ENCODE results near the gene CEP164.

CEP164 gene

DNA sequence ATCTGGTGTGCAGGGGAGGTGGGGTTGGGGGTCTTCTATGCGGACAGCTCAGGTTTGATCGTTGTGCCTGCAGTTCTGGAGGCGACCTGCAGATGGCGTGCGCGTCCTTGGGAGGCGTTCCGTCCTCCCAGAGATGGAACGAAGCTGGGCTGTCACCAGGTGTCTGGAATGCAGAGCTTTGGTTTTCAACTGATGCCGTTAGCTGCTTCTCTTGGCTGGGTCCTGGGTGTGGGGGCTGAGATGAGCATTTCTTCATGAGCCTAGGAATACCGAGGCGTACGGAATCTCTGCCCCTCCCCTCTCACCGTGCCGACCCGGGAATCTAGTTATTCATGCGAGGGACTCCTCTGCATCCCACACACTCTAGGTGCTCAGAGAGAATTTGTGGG is 98.6 kb downstream of the CEP164 start:
- Histone ChIP-seq H3K9me3 (ENCODE audit: control insufficient read depth in 1 of 2, low read length in 2 of 2) (no peaks in the 10 kb centered on the region), H3K27me3 (ENCODE audit: low read depth, low read length) (no peaks in the 10 kb centered on the region), H3K27ac (ENCODE audit: low read length) (no peak overlapping the region), H3K4me3 (ENCODE audit: low read depth in 1 of 2, low read length in 2 of 2) (no peak overlapping the region), H3K4me1 (ENCODE audit: control insufficient read depth in 1 of 2, insufficient read depth in 2 of 2, low read length in 2 of 2) (no peaks in the 10 kb centered on the region), H3K36me3 (ENCODE audit: control insufficient read depth in 1 of 2, insufficient read depth in 2 of 2, low read length in 2 of 2) (peaks cover 0 to 7% of the 10 kb centered on the region in 2 donors)

GRCh38 chr11:117426941-117427340 is 99.3 kb downstream of the CEP164 start:
- no peaks in the 10 kb centered on the region for H3K27me3 ChIP-seq (ENCODE audit: low read depth, low read length)
- H3K9me3 ChIP-seq (ENCODE audit: control insufficient read depth in 1 of 2, low read length in 2 of 2) = no peaks in the 10 kb centered on the region
- H3K4me3 ChIP-seq (ENCODE audit: low read depth in 1 of 2, low read length in 2 of 2) = no peak overlapping the region
- H3K27ac ChIP-seq (ENCODE audit: low read length) = no peak overlapping the region
- no peaks in the 10 kb centered on the region for H3K4me1 ChIP-seq (ENCODE audit: control insufficient read depth in 1 of 2, insufficient read depth in 2 of 2, low read length in 2 of 2)
- H3K36me3 ChIP-seq (ENCODE audit: control insufficient read depth in 1 of 2, insufficient read depth in 2 of 2, low read length in 2 of 2) = peaks cover 0 to 13% of the 10 kb centered on the region in 2 donors

DNA sequence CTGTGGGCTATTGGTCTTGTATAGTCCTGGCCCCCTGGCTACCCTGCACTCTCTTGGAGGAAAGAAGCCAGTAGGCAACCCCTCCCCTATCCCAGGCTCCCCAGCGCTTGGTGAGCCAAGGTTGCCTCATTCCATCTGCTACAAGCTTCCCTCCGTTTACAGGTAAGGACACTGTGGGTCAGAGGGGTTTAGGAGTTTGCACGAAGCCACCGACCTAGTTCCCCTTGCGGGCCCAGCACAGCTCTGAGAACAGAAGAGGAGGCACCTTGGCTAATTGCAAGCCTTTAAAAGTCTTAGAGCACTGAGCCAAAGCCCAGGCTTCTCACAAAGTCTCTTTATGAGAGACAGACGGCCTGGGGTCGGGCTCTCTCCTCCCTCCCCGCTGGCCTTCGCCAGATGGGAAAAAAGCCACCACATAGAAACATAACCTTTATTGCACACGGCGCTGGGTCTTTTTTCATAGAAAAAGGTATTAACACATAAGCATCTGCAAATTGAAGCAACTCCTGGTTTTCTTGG is 99.8 kb downstream of the CEP164 start:
- H3K27ac ChIP-seq (ENCODE audit: low read length) = no peak overlapping the region
- peaks cover 0 to 15% of the 10 kb centered on the region in 2 donors for H3K36me3 ChIP-seq (ENCODE audit: control insufficient read depth in 1 of 2, insufficient read depth in 2 of 2, low read length in 2 of 2)
- H3K27me3 ChIP-seq (ENCODE audit: low read depth, low read length) = no peaks in the 10 kb centered on the region
- H3K4me1 ChIP-seq (ENCODE audit: control insufficient read depth in 1 of 2, insufficient read depth in 2 of 2, low read length in 2 of 2) = no peaks in the 10 kb centered on the region
- H3K4me3 ChIP-seq (ENCODE audit: low read depth in 1 of 2, low read length in 2 of 2) = no peak overlapping the region
- no peaks in the 10 kb centered on the region for H3K9me3 ChIP-seq (ENCODE audit: control insufficient read depth in 1 of 2, low read length in 2 of 2)

GRCh38 chr11:117428186-117428855 is 100.7 kb downstream of the CEP164 start:
- no peak overlapping the region for H3K27ac ChIP-seq (ENCODE audit: low read length)
- no peaks in the 10 kb centered on the region for H3K4me1 ChIP-seq (ENCODE audit: control insufficient read depth in 1 of 2, insufficient read depth in 2 of 2, low read length in 2 of 2)
- no peaks in the 10 kb centered on the region for H3K27me3 ChIP-seq (ENCODE audit: low read depth, low read length)
- H3K4me3 ChIP-seq (ENCODE audit: low read depth in 1 of 2, low read length in 2 of 2) = no peak overlapping the region
- no peaks in the 10 kb centered on the region for H3K9me3 ChIP-seq (ENCODE audit: control insufficient read depth in 1 of 2, low read length in 2 of 2)
- peaks cover 0 to 15% of the 10 kb centered on the region in 2 donors for H3K36me3 ChIP-seq (ENCODE audit: control insufficient read depth in 1 of 2, insufficient read depth in 2 of 2, low read length in 2 of 2)

DNA sequence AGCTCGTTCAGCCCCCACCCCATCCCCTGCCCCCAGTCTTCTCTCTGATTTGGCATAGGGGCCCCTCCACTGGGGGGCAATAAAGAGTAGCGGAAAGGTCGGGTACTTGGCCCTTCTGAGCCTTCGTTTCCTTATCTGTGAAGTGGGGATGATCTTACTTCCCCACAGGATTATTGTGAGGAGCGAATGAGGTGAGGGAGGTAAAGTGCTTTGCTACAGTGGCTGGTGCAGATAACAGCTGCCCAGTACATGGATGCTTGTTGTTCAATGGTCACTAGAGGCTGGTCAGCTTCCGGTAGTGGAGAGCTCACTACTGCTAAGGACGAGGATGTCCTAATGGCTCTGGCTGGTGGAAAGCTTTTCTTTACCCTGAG is 101.2 kb downstream of the CEP164 start:
- Histone ChIP-seq H3K4me1 (ENCODE audit: control insufficient read depth in 1 of 2, insufficient read depth in 2 of 2, low read length in 2 of 2) (no peaks in the 10 kb centered on the region), H3K36me3 (ENCODE audit: control insufficient read depth in 1 of 2, insufficient read depth in 2 of 2, low read length in 2 of 2) (peaks cover 0 to 15% of the 10 kb centered on the region in 2 donors), H3K9me3 (ENCODE audit: control insufficient read depth in 1 of 2, low read length in 2 of 2) (no peaks in the 10 kb centered on the region), H3K4me3 (ENCODE audit: low read depth in 1 of 2, low read length in 2 of 2) (no peak overlapping the region), H3K27ac (ENCODE audit: low read length) (no peak overlapping the region), H3K27me3 (ENCODE audit: low read depth, low read length) (no peaks in the 10 kb centered on the region)

DNA sequence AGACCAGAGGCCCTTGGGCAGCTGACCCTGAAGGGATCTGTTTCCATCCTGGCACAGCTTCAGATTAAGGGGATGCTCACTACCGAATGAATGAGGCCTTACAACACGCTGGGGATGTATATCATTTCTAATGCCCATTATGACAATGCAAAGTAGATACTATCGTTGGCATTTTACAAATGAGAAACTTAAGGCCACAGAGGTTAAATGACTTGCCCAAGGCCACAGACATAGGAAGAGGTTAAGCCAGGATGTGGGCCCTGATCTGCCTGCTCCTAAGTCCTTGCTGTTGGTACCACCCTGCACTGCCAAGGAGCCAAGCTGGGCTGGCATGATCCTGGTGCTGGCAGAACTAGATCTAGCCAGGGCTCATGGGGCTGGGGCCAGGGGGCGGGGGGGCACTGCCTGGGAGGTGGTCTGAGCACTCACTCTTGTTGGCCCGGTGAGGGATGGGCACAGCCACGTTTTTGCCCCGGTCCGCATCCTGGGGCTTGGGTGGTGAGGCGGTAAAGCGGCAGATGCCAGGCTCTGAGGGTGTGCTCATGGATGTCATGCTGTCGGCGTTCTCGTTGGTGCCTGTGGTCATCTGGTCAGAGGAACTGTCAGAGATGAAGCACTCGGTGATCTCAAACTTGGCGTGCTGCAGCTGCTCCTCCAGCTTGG is 102.8 kb downstream of the CEP164 start:
- Histone ChIP-seq H3K4me3 (ENCODE audit: low read depth in 1 of 2, low read length in 2 of 2) (no peak overlapping the region), H3K36me3 (ENCODE audit: control insufficient read depth in 1 of 2, insufficient read depth in 2 of 2, low read length in 2 of 2) (peaks cover 0 to 15% of the 10 kb centered on the region in 2 donors), H3K9me3 (ENCODE audit: control insufficient read depth in 1 of 2, low read length in 2 of 2) (no peaks in the 10 kb centered on the region), H3K27ac (ENCODE audit: low read length) (no peak overlapping the region), H3K4me1 (ENCODE audit: control insufficient read depth in 1 of 2, insufficient read depth in 2 of 2, low read length in 2 of 2) (no peaks in the 10 kb centered on the region), H3K27me3 (ENCODE audit: low read depth, low read length) (no peaks in the 10 kb centered on the region)

DNA sequence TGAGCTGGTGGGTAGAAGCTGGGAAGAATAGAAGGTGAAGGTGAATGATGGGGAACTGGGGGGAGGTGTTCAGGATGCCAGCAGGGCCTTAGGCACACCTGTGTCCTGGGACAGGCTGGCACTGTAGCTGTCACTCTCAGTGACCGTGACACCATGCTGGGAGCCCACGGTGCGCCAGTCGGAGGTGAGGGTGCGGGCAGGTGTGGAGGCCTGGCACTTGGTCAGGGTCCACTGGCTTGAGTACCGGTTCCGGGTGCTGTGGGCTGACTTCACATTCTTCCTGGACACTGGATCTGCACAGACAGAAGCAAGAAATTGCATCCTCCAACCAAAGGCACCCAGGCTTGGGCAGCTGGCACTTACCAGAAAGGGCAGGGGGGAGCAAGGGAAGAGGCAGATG is 103.8 kb downstream of the CEP164 start:
- Histone ChIP-seq H3K4me1 (ENCODE audit: control insufficient read depth in 1 of 2, insufficient read depth in 2 of 2, low read length in 2 of 2) (no peaks in the 10 kb centered on the region), H3K36me3 (ENCODE audit: control insufficient read depth in 1 of 2, insufficient read depth in 2 of 2, low read length in 2 of 2) (peaks cover 0 to 15% of the 10 kb centered on the region in 2 donors), H3K27me3 (ENCODE audit: low read depth, low read length) (no peaks in the 10 kb centered on the region), H3K9me3 (ENCODE audit: control insufficient read depth in 1 of 2, low read length in 2 of 2) (no peaks in the 10 kb centered on the region), H3K4me3 (ENCODE audit: low read depth in 1 of 2, low read length in 2 of 2) (no peak overlapping the region), H3K27ac (ENCODE audit: low read length) (no peak overlapping the region)

- Histone ChIP-seq H3K4me1 (ENCODE audit: control insufficient read depth in 1 of 2, insufficient read depth in 2 of 2, low read length in 2 of 2) (no peaks in the 10 kb centered on the region), H3K9me3 (ENCODE audit: control insufficient read depth in 1 of 2, low read length in 2 of 2) (no peaks in the 10 kb centered on the region), H3K36me3 (ENCODE audit: control insufficient read depth in 1 of 2, insufficient read depth in 2 of 2, low read length in 2 of 2) (peaks cover 0 to 15% of the 10 kb centered on the region in 2 donors), H3K27ac (ENCODE audit: low read length) (no peak overlapping the region), H3K4me3 (ENCODE audit: low read depth in 1 of 2, low read length in 2 of 2) (no peak overlapping the region), H3K27me3 (ENCODE audit: low read depth, low read length) (no peaks in the 10 kb centered on the region)
These were observed 106.1 kb downstream of the CEP164 start for GRCh38 chr11:117433717-117434116.

GRCh38 chr11:117434481-117434880 is 106.8 kb downstream of the CEP164 start:
- Histone ChIP-seq H3K27me3 (ENCODE audit: low read depth, low read length) (no peaks in the 10 kb centered on the region), H3K27ac (ENCODE audit: low read length) (no peak overlapping the region), H3K4me3 (ENCODE audit: low read depth in 1 of 2, low read length in 2 of 2) (no peak overlapping the region), H3K9me3 (ENCODE audit: control insufficient read depth in 1 of 2, low read length in 2 of 2) (no peaks in the 10 kb centered on the region), H3K36me3 (ENCODE audit: control insufficient read depth in 1 of 2, insufficient read depth in 2 of 2, low read length in 2 of 2) (peaks cover 0 to 15% of the 10 kb centered on the region in 2 donors), H3K4me1 (ENCODE audit: control insufficient read depth in 1 of 2, insufficient read depth in 2 of 2, low read length in 2 of 2) (no peaks in the 10 kb centered on the region)

GRCh38 chr11:117435326-117435725 is 107.7 kb downstream of the CEP164 start:
- Histone ChIP-seq H3K27me3 (ENCODE audit: low read depth, low read length) (no peaks in the 10 kb centered on the region), H3K27ac (ENCODE audit: low read length) (no peak overlapping the region), H3K9me3 (ENCODE audit: control insufficient read depth in 1 of 2, low read length in 2 of 2) (no peaks in the 10 kb centered on the region), H3K4me3 (ENCODE audit: low read depth in 1 of 2, low read length in 2 of 2) (no peak overlapping the region), H3K4me1 (ENCODE audit: control insufficient read depth in 1 of 2, insufficient read depth in 2 of 2, low read length in 2 of 2) (no peaks in the 10 kb centered on the region), H3K36me3 (ENCODE audit: control insufficient read depth in 1 of 2, insufficient read depth in 2 of 2, low read length in 2 of 2) (peaks cover 0 to 15% of the 10 kb centered on the region in 2 donors)

- no peaks in the 10 kb centered on the region for H3K36me3 ChIP-seq (ENCODE audit: control insufficient read depth in 1 of 2, insufficient read depth in 2 of 2, low read length in 2 of 2)
These were observed 109.6 kb downstream of the CEP164 start for GRCh38 chr11:117437041-117437790.

More at GRCh38 chr11:117437041-117437790, 109.6 kb downstream of the CEP164 start:
- Histone ChIP-seq H3K27ac (ENCODE audit: low read length) (no peak overlapping the region), H3K27me3 (ENCODE audit: low read depth, low read length) (no peaks in the 10 kb centered on the region), H3K9me3 (ENCODE audit: control insufficient read depth in 1 of 2, low read length in 2 of 2) (no peaks in the 10 kb centered on the region), H3K4me1 (ENCODE audit: control insufficient read depth in 1 of 2, insufficient read depth in 2 of 2, low read length in 2 of 2) (no peaks in the 10 kb centered on the region), H3K4me3 (ENCODE audit: low read depth in 1 of 2, low read length in 2 of 2) (no peak overlapping the region)

Measured in muscle layer of duodenum (tissue), 2 donors.